CD4-positive, alpha-beta T cell (primary cell): ENCODE measurements around the gene CD6. TPM values are rescaled to one million over a fixed set of nuclear protein-coding genes. Genes with fewer than 3 reads are reported as not detected.
A peak's percentile ranks its signal among the peaks of the same experiment; 100 is the strongest.

ENCODE experiments used
- ATAC-seq: fragments of 200-7000 bp; cut with Tn5 transposase; one replicate; pipeline ENCODE4 v1.10.0; 2022; ENCODE audit warnings: mild to moderate bottlenecking; ENCODE audit not compliant: poor library complexity
- CTCF ChIA-PET: fragments of 350-600 bp; sonication (Branson Sonifier 250); formaldehyde crosslinking; loops from one replicate; lab custom pipeline; 2021; ENCODE audit warnings: antibody characterized with exemption, inconsistent platforms; lab: Charles Lee
- POLR2A ChIA-PET: fragments of 350-600 bp; sonication (Branson Sonifier 250); formaldehyde crosslinking; loops from one replicate; lab custom pipeline; 2021; ENCODE audit warnings: antibody characterized with exemption, inconsistent platforms; lab: Charles Lee
- DNase-seq, 14 experiments: peaks; one replicate each; pipeline ENCODE4 v3.0.0-alpha.2; 2013 to 2020; ENCODE audit warnings: mixed read lengths in 2 of 14
- H3K27ac ChIP-seq, 2 donors: one replicate each; pipeline versions ENCODE4 v1.5.1 to v1.7.0; 2013; ENCODE audit warnings: low read length in 2 of 2, low read depth in 1 of 2, mild to moderate bottlenecking in 1 of 2
- H3K27me3 ChIP-seq, 2 experiments: 1 replicate in 1 of 2; 2 replicates in 1 of 2; pipeline versions ENCODE4 v1.6.1 to v1.7.0; 2013; ENCODE audit warnings: low read length in 2 of 2, control low read depth in 1 of 2, mild to moderate bottlenecking in 1 of 2, moderate library complexity in 1 of 2; ENCODE audit not compliant: insufficient read depth in 2 of 2, control insufficient read depth in 1 of 2
- H3K36me3 ChIP-seq: one replicate; pipeline ENCODE4 v1.6.1; 2013; ENCODE audit warnings: low read length, control low read depth; ENCODE audit not compliant: insufficient read depth
- H3K4me1 ChIP-seq: one replicate; pipeline ENCODE4 v1.6.1; 2013; ENCODE audit warnings: low read length, control low read depth; ENCODE audit not compliant: insufficient read depth
- H3K4me3 ChIP-seq: one replicate; pipeline ENCODE4 v1.5.1; 2013; ENCODE audit warnings: mild to moderate bottlenecking, low read length, moderate library complexity
- H3K9me3 ChIP-seq, 2 experiments: 1 replicate in 1 of 2; 2 replicates in 1 of 2; pipeline versions ENCODE4 v1.6.1 to v1.7.0; 2013; ENCODE audit warnings: low read length in 2 of 2, mild to moderate bottlenecking in 2 of 2, control low read depth in 1 of 2, moderate library complexity in 1 of 2; ENCODE audit not compliant: control insufficient read depth in 1 of 2, insufficient read depth in 1 of 2
- H3K27ac Mint-ChIP-seq: one replicate; pipeline ENCODE4 v1.8.0; 2020; ENCODE audit warnings: mixed read lengths
- H3K27me3 Mint-ChIP-seq: one replicate; pipeline ENCODE4 v1.8.0; 2021; ENCODE audit warnings: mixed read lengths
- H3K36me3 Mint-ChIP-seq: one replicate; pipeline ENCODE4 v1.8.0; 2021; ENCODE audit warnings: low read depth, mixed read lengths
- H3K4me1 Mint-ChIP-seq: one replicate; pipeline ENCODE4 v1.8.0; 2021; ENCODE audit warnings: low read depth, mixed read lengths
- H3K4me3 Mint-ChIP-seq: one replicate; pipeline ENCODE4 v1.8.0; 2020; ENCODE audit warnings: mild to moderate bottlenecking, mixed read lengths
- H3K9me3 Mint-ChIP-seq: one replicate; pipeline ENCODE4 v1.8.0; 2020; ENCODE audit warnings: mixed read lengths
- intact Hi-C, 2 experiments: fragments of 100-400 bp; cut with DNase I in 1 of 2; cut with micrococcal nuclease in 1 of 2; formaldehyde crosslinking; loops; one replicate each; pipeline versions ENCODE4 v1.15.1 to v1.9.0; 2023 to 2025; cut with DNase I, micrococcal nuclease
- total RNA-seq, 174 experiments: library from RNA in 2 of 174; stranded (reverse) in 2 of 174; gene quantifications; one replicate each; pipeline ENCODE4 v1.2.3 and lab custom pipeline; 2021 to 2026
- TF ChIP-seq, protein P1 (sequence below): fragments of 200-600 bp; IDR thresholded peaks from one replicate; pipeline ENCODE4 v1.8.0; 2022; ENCODE audit warnings: antibody characterized with exemption, mild to moderate bottlenecking

The CD6 gene
- total RNA-seq, 2 experiments from 2014 or later = 814 to 827 TPM

DNA sequence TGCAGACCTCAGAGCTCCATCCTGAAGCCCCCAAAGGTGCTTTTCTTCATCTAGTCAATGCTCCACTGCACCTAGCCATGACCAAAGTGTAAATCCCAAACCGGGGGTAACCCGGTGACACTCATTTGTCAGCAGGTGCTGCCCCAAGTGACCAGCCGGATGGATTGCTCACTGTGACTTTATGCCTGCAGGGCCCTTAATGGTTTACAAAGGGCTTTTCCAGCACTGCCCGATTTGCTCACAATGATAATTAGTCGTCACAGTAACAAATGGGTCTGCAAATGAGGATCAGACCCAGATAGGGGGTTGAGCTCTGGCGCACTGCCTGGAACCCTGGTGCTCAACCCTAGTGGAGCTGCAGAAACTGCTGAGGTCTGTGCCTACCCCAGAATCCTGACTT lies 85.1 kb downstream of the CD6 start:
- no peak for ATAC-seq

DNA sequence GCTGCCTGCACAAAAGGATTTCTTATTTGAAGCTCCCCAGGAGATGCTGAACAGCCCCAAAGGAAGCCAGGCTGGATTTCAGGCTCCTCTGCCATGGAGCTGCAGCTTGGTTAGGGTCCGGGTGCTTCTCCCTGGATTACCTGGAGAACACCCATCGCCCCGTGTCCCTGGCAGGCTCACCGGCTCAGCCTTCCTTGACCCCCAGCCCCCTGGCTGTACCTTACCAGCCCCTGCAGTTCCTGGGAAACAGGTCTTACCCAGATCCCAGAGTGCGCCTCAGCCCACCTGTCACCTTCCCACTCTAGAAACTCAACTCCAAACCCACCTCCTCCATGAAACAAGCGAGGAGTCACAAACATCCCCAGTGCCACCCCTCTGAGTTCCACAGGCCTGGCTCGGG lies 85.5 kb downstream of the CD6 start:
- H3K9me3 ChIP-seq = no peaks in the 10 kb centered on the region
- Mint-ChIP-seq H3K27me3 (no peaks in the 10 kb centered on the region), H3K9me3 (no peaks in the 10 kb centered on the region), H3K27ac (peak overlapping the region; percentile 40), H3K36me3 (no peaks in the 10 kb centered on the region), H3K4me1 (peaks cover 74% of the 10 kb centered on the region), H3K4me3 (no peak overlapping the region)
- POLR2A ChIA-PET = interaction anchor here (1.3 to 9.8 kb wide), 5 partner anchors 8 to 51 kb away, joined by 3 to 71 read pairs (median 6); no protein-coding TSS in a partner anchor
- CTCF ChIA-PET = no interaction called here
- TF ChIP-seq, protein P1, sequence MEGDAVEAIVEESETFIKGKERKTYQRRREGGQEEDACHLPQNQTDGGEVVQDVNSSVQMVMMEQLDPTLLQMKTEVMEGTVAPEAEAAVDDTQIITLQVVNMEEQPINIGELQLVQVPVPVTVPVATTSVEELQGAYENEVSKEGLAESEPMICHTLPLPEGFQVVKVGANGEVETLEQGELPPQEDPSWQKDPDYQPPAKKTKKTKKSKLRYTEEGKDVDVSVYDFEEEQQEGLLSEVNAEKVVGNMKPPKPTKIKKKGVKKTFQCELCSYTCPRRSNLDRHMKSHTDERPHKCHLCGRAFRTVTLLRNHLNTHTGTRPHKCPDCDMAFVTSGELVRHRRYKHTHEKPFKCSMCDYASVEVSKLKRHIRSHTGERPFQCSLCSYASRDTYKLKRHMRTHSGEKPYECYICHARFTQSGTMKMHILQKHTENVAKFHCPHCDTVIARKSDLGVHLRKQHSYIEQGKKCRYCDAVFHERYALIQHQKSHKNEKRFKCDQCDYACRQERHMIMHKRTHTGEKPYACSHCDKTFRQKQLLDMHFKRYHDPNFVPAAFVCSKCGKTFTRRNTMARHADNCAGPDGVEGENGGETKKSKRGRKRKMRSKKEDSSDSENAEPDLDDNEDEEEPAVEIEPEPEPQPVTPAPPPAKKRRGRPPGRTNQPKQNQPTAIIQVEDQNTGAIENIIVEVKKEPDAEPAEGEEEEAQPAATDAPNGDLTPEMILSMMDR = no peak
- H3K4me1 ChIP-seq = peaks cover 85% of the 10 kb centered on the region
- H3K27me3 ChIP-seq = no peaks in the 10 kb centered on the region
- DNase-seq (no peak), ATAC-seq (no peak)
- no peak overlapping the region for H3K27ac ChIP-seq
- H3K36me3 ChIP-seq = no peaks in the 10 kb centered on the region
- intact Hi-C loops = no loop called here
- no peak overlapping the region for H3K4me3 ChIP-seq

More for the DNA sequence above, 85.1 kb downstream of the CD6 start:
- H3K27ac Mint-ChIP-seq = no peak overlapping the region
- DNase-seq = peak in 1 of 14 experiments; percentile 4
- H3K4me3 ChIP-seq = no peak overlapping the region
- H3K4me1 Mint-ChIP-seq = peaks cover 70% of the 10 kb centered on the region
- no peak overlapping the region for H3K4me3 Mint-ChIP-seq
- intact Hi-C loops = no loop called here
- POLR2A ChIA-PET = interaction anchor here (1.3 to 9.8 kb wide), 5 partner anchors 8 to 51 kb away, joined by 3 to 71 read pairs (median 6); no protein-coding TSS in a partner anchor
- TF ChIP-seq, protein P1 = no peak
- H3K9me3 Mint-ChIP-seq = no peaks in the 10 kb centered on the region
- H3K27me3 ChIP-seq = no peaks in the 10 kb centered on the region
- H3K9me3 ChIP-seq = no peaks in the 10 kb centered on the region
- no peaks in the 10 kb centered on the region for H3K36me3 Mint-ChIP-seq
- H3K27ac ChIP-seq = no peak overlapping the region
- no peaks in the 10 kb centered on the region for H3K27me3 Mint-ChIP-seq
- CTCF ChIA-PET = no interaction called here
- H3K36me3 ChIP-seq = no peaks in the 10 kb centered on the region
- peaks cover 80% of the 10 kb centered on the region for H3K4me1 ChIP-seq

DNA sequence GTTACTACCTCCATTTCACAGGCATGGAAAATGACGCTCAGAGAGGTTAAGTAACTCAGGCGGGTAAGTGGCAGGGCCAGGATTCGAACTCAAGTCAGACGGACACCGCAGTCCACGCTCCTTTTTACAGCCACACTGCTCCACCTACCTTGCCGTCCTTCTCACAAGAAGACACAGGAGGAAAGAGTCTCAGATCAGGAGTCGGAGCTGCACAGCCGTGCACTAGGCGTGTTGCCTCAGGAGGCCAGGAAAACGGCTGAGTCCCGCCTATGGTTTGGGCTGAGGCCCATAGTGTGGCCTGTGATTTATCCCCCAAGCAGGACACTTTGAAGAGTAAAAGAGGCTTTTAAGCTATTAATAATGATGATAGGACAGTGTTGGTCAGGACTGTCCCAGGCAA lies 86.1 kb downstream of the CD6 start:
- no peak for ATAC-seq
- no peak overlapping the region for H3K4me3 ChIP-seq
- CTCF ChIA-PET = interaction anchor here (0.7 to 1.0 kb wide), 2 partner anchors 78 to 88 kb away, joined by 3 read pairs; no protein-coding TSS in a partner anchor
- no peaks in the 10 kb centered on the region for H3K27me3 ChIP-seq
- no peaks in the 10 kb centered on the region for H3K9me3 ChIP-seq
- Mint-ChIP-seq H3K9me3 (no peaks in the 10 kb centered on the region), H3K36me3 (no peaks in the 10 kb centered on the region), H3K4me1 (peaks cover 75% of the 10 kb centered on the region), H3K4me3 (no peak overlapping the region), H3K27ac (peak overlapping the region; percentile 40), H3K27me3 (no peaks in the 10 kb centered on the region)
- TF ChIP-seq, protein P1 = no peak
- H3K36me3 ChIP-seq = no peaks in the 10 kb centered on the region
- DNase-seq = peak in 1 of 14 experiments; percentile 1
- POLR2A ChIA-PET = interaction anchor here (0.6 to 9.8 kb wide), 6 partner anchors 7 to 86 kb away, joined by 3 to 71 read pairs (median 5); partner anchors contain the start of gene CD6
- intact Hi-C loops = no loop called here
- H3K27ac ChIP-seq = no peak overlapping the region
- H3K4me1 ChIP-seq = peaks cover 85% of the 10 kb centered on the region
